ENCODE data around the gene GORASP2. TPM values are rescaled to one million over a fixed set of nuclear protein-coding genes. Genes with fewer than 3 reads are reported as not detected.
A peak's percentile ranks its signal among the peaks of the same experiment; 100 is the strongest.
"Not testable (repeated sequence)": the region's sequence is repeated elsewhere in the genome, so short reads cannot be mapped to it uniquely, and the experiment has no call there.

The GORASP2 gene
- total and polyA plus RNA-seq, 2 donors from 2014 or later = 40.4 to 70.4 TPM

- Histone ChIP-seq H3K36me3 (ENCODE audit: control insufficient read depth in 2 of 3, insufficient read depth in 3 of 3, low read length in 3 of 3) (no peaks in the 10 kb centered on the region), H3K9me3 (ENCODE audit: control insufficient read depth in 2 of 3, insufficient read depth in 1 of 3, low read length in 3 of 3) (peaks cover 0 to 3% (median 0%) of the 10 kb centered on the region in 3 donors), H3K4me3 (ENCODE audit: low read length in 3 of 3) (no peak overlapping the region), H3K4me1 (ENCODE audit: control insufficient read depth in 2 of 3, insufficient read depth in 2 of 3, low read depth in 1 of 3, low read length in 3 of 3) (no peaks in the 10 kb centered on the region), H3K27ac (ENCODE audit: low read depth in 2 of 2, low read length in 2 of 2) (no peak overlapping the region), H3K9ac (ENCODE audit: low read length in 3 of 3) (no peak overlapping the region), H3K27me3 (ENCODE audit: control insufficient read depth, insufficient read depth, low read length) (no peaks in the 10 kb centered on the region)
- TF ChIP-seq CTCF (IDR thresholded peaks at IDR 0.05; ENCODE audit: borderline replicate concordance, extremely low read depth, insufficient read depth) = no peak
- intact Hi-C loops (cut with DNase I) = no loop called here
- no peak for FAIRE-seq
- no peak for DNase-seq
These were observed 23.2 kb upstream of the GORASP2 start for GRCh38 chr2:170905864-170906263.

GRCh38 chr2:170911314-170911889, 17.7 kb upstream of the GORASP2 start:
- peaks cover 0 to 15% (median 7%) of the 10 kb centered on the region in 3 donors for H3K9me3 ChIP-seq (ENCODE audit: control insufficient read depth in 2 of 3, insufficient read depth in 1 of 3, low read length in 3 of 3)
- TF ChIP-seq CTCF (IDR thresholded peaks at IDR 0.05; ENCODE audit: borderline replicate concordance, extremely low read depth, insufficient read depth) = no peak
- no peak overlapping the region for H3K4me3 ChIP-seq (ENCODE audit: low read length in 3 of 3)
- DNase-seq = no peak
- no peaks in the 10 kb centered on the region for H3K36me3 ChIP-seq (ENCODE audit: control insufficient read depth in 2 of 3, insufficient read depth in 3 of 3, low read length in 3 of 3)
- intact Hi-C loops (cut with DNase I) = no loop called here
- FAIRE-seq = no peak
- H3K9ac ChIP-seq (ENCODE audit: low read length in 3 of 3) = no peak overlapping the region
- H3K4me1 ChIP-seq (ENCODE audit: control insufficient read depth in 2 of 3, insufficient read depth in 2 of 3, low read depth in 1 of 3, low read length in 3 of 3) = no peaks in the 10 kb centered on the region
- H3K27me3 ChIP-seq (ENCODE audit: control insufficient read depth, insufficient read depth, low read length) = no peaks in the 10 kb centered on the region
- no peak overlapping the region for H3K27ac ChIP-seq (ENCODE audit: low read depth in 2 of 2, low read length in 2 of 2)

- peak in 1 of 5 donors; percentile 60 for DNase-seq
- FAIRE-seq; H3K36me3 ChIP-seq (ENCODE audit: control insufficient read depth in 2 of 3, insufficient read depth in 3 of 3, low read length in 3 of 3); H3K4me1 ChIP-seq (ENCODE audit: control insufficient read depth in 2 of 3, insufficient read depth in 2 of 3, low read depth in 1 of 3, low read length in 3 of 3); H3K9ac ChIP-seq (ENCODE audit: low read length in 3 of 3); H3K4me3 ChIP-seq (ENCODE audit: low read length in 3 of 3); intact Hi-C loops (cut with DNase I); H3K27me3 ChIP-seq (ENCODE audit: control insufficient read depth, insufficient read depth, low read length); H3K27ac ChIP-seq (ENCODE audit: low read depth in 2 of 2, low read length in 2 of 2): not testable (repeated sequence)
- H3K9me3 ChIP-seq (ENCODE audit: control insufficient read depth in 2 of 3, insufficient read depth in 1 of 3, low read length in 3 of 3) = peaks cover 0 to 31% (median 7%) of the 10 kb centered on the region in 3 donors
These were observed 13.9 kb upstream of the GORASP2 start for GRCh38 chr2:170914994-170915666.

GRCh38 chr2:170917219-170917913, 11.7 kb upstream of the GORASP2 start:
- no peak overlapping the region for H3K9ac ChIP-seq (ENCODE audit: low read length in 3 of 3)
- no peak overlapping the region for H3K27ac ChIP-seq (ENCODE audit: low read depth in 2 of 2, low read length in 2 of 2)
- DNase-seq (no peak), FAIRE-seq (no peak)
- no peak for TF ChIP-seq CTCF (IDR thresholded peaks at IDR 0.05; ENCODE audit: borderline replicate concordance, extremely low read depth, insufficient read depth)
- no peaks in the 10 kb centered on the region for H3K27me3 ChIP-seq (ENCODE audit: control insufficient read depth, insufficient read depth, low read length)
- no peaks in the 10 kb centered on the region for H3K4me1 ChIP-seq (ENCODE audit: control insufficient read depth in 2 of 3, insufficient read depth in 2 of 3, low read depth in 1 of 3, low read length in 3 of 3)
- intact Hi-C loops (cut with DNase I) = no loop called here
- no peak overlapping the region for H3K4me3 ChIP-seq (ENCODE audit: low read length in 3 of 3)
- no peaks in the 10 kb centered on the region for H3K36me3 ChIP-seq (ENCODE audit: control insufficient read depth in 2 of 3, insufficient read depth in 3 of 3, low read length in 3 of 3)
- H3K9me3 ChIP-seq (ENCODE audit: control insufficient read depth in 2 of 3, insufficient read depth in 1 of 3, low read length in 3 of 3) = peaks cover 0 to 27% (median 5%) of the 10 kb centered on the region in 3 donors

All from kidney (tissue), 14 donors.